BLaER1 treated with 17β-estradiol and CSF1 and Interleukin-3, amounts not matched to agents 10 nM and 100 nM (cell line): ENCODE measurements around the gene HOMER2.
A peak's percentile ranks its signal among the peaks of the same experiment; 100 is the strongest.

Experiments used
- H3K27ac ChIP-seq, 11 experiments: shearing (Covaris generic); formaldehyde crosslinking; 2 replicates each; pipeline ENCODE4 v1.8.1; 2022
- H3K27me3 ChIP-seq, 11 experiments: shearing (Covaris generic); formaldehyde crosslinking; 2 replicates each; pipeline ENCODE4 v1.8.1; 2022
- H3K36me3 ChIP-seq, 11 experiments: shearing (Covaris generic); formaldehyde crosslinking; 2 replicates each; pipeline ENCODE4 v1.8.1; 2022
- H3K4me1 ChIP-seq, 10 experiments: shearing (Covaris generic); formaldehyde crosslinking; 2 replicates each; pipeline ENCODE4 v1.8.1; 2022
- H3K4me2 ChIP-seq, 11 experiments: shearing (Covaris generic); formaldehyde crosslinking; 2 replicates each; pipeline ENCODE4 v1.8.1; 2022
- H3K4me3 ChIP-seq, 10 experiments: shearing (Covaris generic); formaldehyde crosslinking; 2 replicates each; pipeline ENCODE4 v1.8.1; 2022
- H3K9ac ChIP-seq, 11 experiments: shearing (Covaris generic); formaldehyde crosslinking; 2 replicates each; pipeline ENCODE4 v1.8.1; 2022
- H3K9me3 ChIP-seq, 11 experiments: shearing (Covaris generic); formaldehyde crosslinking; replicated peaks in 1 of 11; 2 replicates each; pipeline ENCODE4 v1.8.1; 2022
- H4K20me1 ChIP-seq, 11 experiments: shearing (Covaris generic); formaldehyde crosslinking; 2 replicates each; pipeline ENCODE4 v1.8.1; 2022
- Cebpa-rat ChIP-seq, 11 experiments: shearing (Covaris generic); IDR thresholded peaks; 2 replicates each; pipeline ENCODE4 v1.8.1; 2022

The HOMER2 gene

GRCh38 chr15:82951472-82952157, 905 bp downstream of the HOMER2 start:
- peaks cover 24 to 35% (median 29%) of the 10 kb centered on the region in 10 experiments for H3K4me1 ChIP-seq
- no peak for TF ChIP-seq Cebpa-rat (IDR thresholded peaks at IDR 0.05)
- H3K4me2 ChIP-seq = peak overlapping the region; percentile 93 to 100 (median 99)
- no peaks in the 10 kb centered on the region for H3K36me3 ChIP-seq
- peak overlapping the region in 9 of 11 experiments; percentile 13 to 80 (median 72); a peak in 15 of 22 replicates for H3K27ac ChIP-seq
- H3K9me3 ChIP-seq = no peaks in the 10 kb centered on the region
- peak overlapping the region; percentile 67 to 78 (median 68) for H3K4me3 ChIP-seq
- peak overlapping the region; percentile 67 to 86 (median 76); a peak in 20 of 22 replicates for H3K9ac ChIP-seq
- peaks cover 47 to 60% (median 54%) of the 10 kb centered on the region in 11 experiments for H3K27me3 ChIP-seq
- H4K20me1 ChIP-seq = peaks cover 0 to 20% (median 10%) of the 10 kb centered on the region in 11 experiments; a peak in 8 of 22 replicates

GRCh38 chr15:82950746-82951370, 1.7 kb downstream of the HOMER2 start:
- peaks cover 0 to 20% (median 10%) of the 10 kb centered on the region in 11 experiments; a peak in 8 of 22 replicates for H4K20me1 ChIP-seq
- no peaks in the 10 kb centered on the region for H3K36me3 ChIP-seq
- peaks cover 24 to 40% (median 33%) of the 10 kb centered on the region in 10 experiments for H3K4me1 ChIP-seq
- peak overlapping the region in 6 of 10 experiments; percentile 3 to 75 (median 38); a peak in 5 of 20 replicates for H3K4me3 ChIP-seq
- peak overlapping the region in 8 of 11 experiments; percentile 7 to 80 (median 46); a peak in 11 of 22 replicates for H3K27ac ChIP-seq
- H3K9ac ChIP-seq = peak overlapping the region in 7 of 11 experiments; percentile 3 to 86 (median 54); a peak in 11 of 22 replicates
- peaks cover 47 to 60% (median 54%) of the 10 kb centered on the region in 11 experiments for H3K27me3 ChIP-seq
- peak overlapping the region; percentile 93 to 100 (median 99) for H3K4me2 ChIP-seq
- no peak for TF ChIP-seq Cebpa-rat (IDR thresholded peaks at IDR 0.05)
- no peaks in the 10 kb centered on the region for H3K9me3 ChIP-seq

- H3K27ac ChIP-seq = peak overlapping the region in 6 of 11 experiments; percentile 7 to 80 (median 46); a peak in 6 of 22 replicates
- no peaks in the 10 kb centered on the region for H3K9me3 ChIP-seq
- H3K4me1 ChIP-seq = peaks cover 30 to 46% (median 39%) of the 10 kb centered on the region in 10 experiments
- TF ChIP-seq Cebpa-rat (IDR thresholded peaks at IDR 0.05) = no peak
- H3K9ac ChIP-seq = peak overlapping the region in 4 of 11 experiments; percentile 3 to 59 (median 29); a peak in 5 of 22 replicates
- H3K4me2 ChIP-seq = peak overlapping the region; percentile 93 to 100 (median 99)
- H3K4me3 ChIP-seq = peak overlapping the region in 1 of 10 experiments; percentile 75; a peak in 1 of 20 replicates
- peaks cover 0 to 20% (median 10%) of the 10 kb centered on the region in 11 experiments; a peak in 8 of 22 replicates for H4K20me1 ChIP-seq
- H3K27me3 ChIP-seq = peaks cover 47 to 60% (median 54%) of the 10 kb centered on the region in 11 experiments
- H3K36me3 ChIP-seq = no peaks in the 10 kb centered on the region
Observed at GRCh38 chr15:82950295-82950694, 2.2 kb downstream of the HOMER2 start.

- no peak for TF ChIP-seq Cebpa-rat (IDR thresholded peaks at IDR 0.05)
- H3K4me3 ChIP-seq = no peak overlapping the region
- H3K36me3 ChIP-seq = no peaks in the 10 kb centered on the region
- H3K4me1 ChIP-seq = peaks cover 34 to 52% (median 47%) of the 10 kb centered on the region in 10 experiments
- H3K9ac ChIP-seq = 0 out of 22 replicates have a peak overlapping the region, but pooled peaks of 2 of the 11 experiments have one; percentile 36 to 38
- peaks cover 0 to 9% (median 3%) of the 10 kb centered on the region in 11 experiments; a peak in 8 of 22 replicates for H4K20me1 ChIP-seq
- H3K27me3 ChIP-seq = peaks cover 20 to 29% (median 25%) of the 10 kb centered on the region in 11 experiments
- H3K4me2 ChIP-seq = peak overlapping the region in 10 of 11 experiments; percentile 33 to 77 (median 64); a peak in 18 of 22 replicates
- H3K27ac ChIP-seq = peak overlapping the region in 10 of 11 experiments; percentile 48 to 88 (median 82); a peak in 19 of 22 replicates
- H3K9me3 ChIP-seq = no peaks in the 10 kb centered on the region
Observed at GRCh38 chr15:82946155-82946701, 6.3 kb downstream of the HOMER2 start.

- Histone ChIP-seq H3K27me3 (peaks cover 11 to 20% (median 16%) of the 10 kb centered on the region in 11 experiments; a peak in 21 of 22 replicates), H3K27ac (peak overlapping the region in 10 of 11 experiments; percentile 48 to 88 (median 82); a peak in 19 of 22 replicates), H4K20me1 (0 out of 22 replicates have a peak, but pooled peaks cover 0 to 5% (median 0%) of the 10 kb centered on the region in 11 experiments), H3K9ac (peak overlapping the region in 7 of 11 experiments; percentile 29 to 63 (median 52); a peak in 11 of 22 replicates), H3K36me3 (no peaks in the 10 kb centered on the region), H3K4me1 (peaks cover 25 to 43% (median 38%) of the 10 kb centered on the region in 10 experiments), H3K4me2 (peak overlapping the region; percentile 33 to 77 (median 63); a peak in 21 of 22 replicates), H3K4me3 (no peak overlapping the region), H3K9me3 (no peaks in the 10 kb centered on the region)
- TF ChIP-seq Cebpa-rat (IDR thresholded peaks at IDR 0.05) = no peak
Observed at GRCh38 chr15:82945326-82945725, 7.2 kb downstream of the HOMER2 start.

GRCh38 chr15:82944821-82945220, 7.7 kb downstream of the HOMER2 start:
- 0 out of 22 replicates have a peak, but pooled peaks cover 0 to under 1% (median 0%) of the 10 kb centered on the region in 11 experiments for H4K20me1 ChIP-seq
- no peaks in the 10 kb centered on the region for H3K36me3 ChIP-seq
- no peak overlapping the region; a peak in 1 of 20 replicates for H3K4me3 ChIP-seq
- peaks cover 6 to 15% (median 11%) of the 10 kb centered on the region in 11 experiments; a peak in 21 of 22 replicates for H3K27me3 ChIP-seq
- peak overlapping the region in 9 of 11 experiments; percentile 29 to 73 (median 60); a peak in 15 of 22 replicates for H3K9ac ChIP-seq
- H3K27ac ChIP-seq = peak overlapping the region in 9 of 11 experiments; percentile 74 to 88 (median 84); a peak in 18 of 22 replicates
- peaks cover 20 to 38% (median 33%) of the 10 kb centered on the region in 10 experiments for H3K4me1 ChIP-seq
- no peaks in the 10 kb centered on the region for H3K9me3 ChIP-seq
- peak overlapping the region; percentile 7 to 77 (median 70); a peak in 21 of 22 replicates for H3K4me2 ChIP-seq
- peak in 9 of 11 experiments; percentile 29 to 94 (median 75); a peak in 17 of 22 replicates for TF ChIP-seq Cebpa-rat (IDR thresholded peaks at IDR 0.05)

GRCh38 chr15:82944056-82944455, 8.5 kb downstream of the HOMER2 start:
- peak overlapping the region in 9 of 11 experiments; percentile 29 to 73 (median 60); a peak in 15 of 22 replicates for H3K9ac ChIP-seq
- peaks cover 0 to 8% (median 4%) of the 10 kb centered on the region in 11 experiments; a peak in 12 of 22 replicates for H3K27me3 ChIP-seq

GRCh38 chr15:82943176-82943575, 9.3 kb downstream of the HOMER2 start:
- Histone ChIP-seq H3K9me3 (no peaks in the 10 kb centered on the region), H3K36me3 (no peaks in the 10 kb centered on the region), H3K27ac (peak overlapping the region in 9 of 11 experiments; percentile 17 to 88 (median 84); a peak in 16 of 22 replicates), H3K4me2 (peak overlapping the region in 7 of 11 experiments; percentile 60 to 77 (median 70); a peak in 11 of 22 replicates), H3K4me3 (no peak overlapping the region), H4K20me1 (no peaks in the 10 kb centered on the region), H3K4me1 (peaks cover 20 to 37% (median 31%) of the 10 kb centered on the region in 10 experiments), H3K9ac (no peak overlapping the region), H3K27me3 (no peaks in the 10 kb centered on the region; a peak in 1 of 22 replicates)
- no peak for TF ChIP-seq Cebpa-rat (IDR thresholded peaks at IDR 0.05)

More at GRCh38 chr15:82944056-82944455, 8.5 kb downstream of the HOMER2 start:
- Histone ChIP-seq H3K9me3 (no peaks in the 10 kb centered on the region), H3K36me3 (no peaks in the 10 kb centered on the region), H3K4me1 (peaks cover 20 to 37% (median 31%) of the 10 kb centered on the region in 10 experiments), H3K4me3 (no peak overlapping the region), H4K20me1 (no peaks in the 10 kb centered on the region), H3K27ac (peak overlapping the region in 9 of 11 experiments; percentile 74 to 88 (median 84); a peak in 18 of 22 replicates), H3K4me2 (peak overlapping the region; percentile 7 to 77 (median 70); a peak in 21 of 22 replicates)
- TF ChIP-seq Cebpa-rat (IDR thresholded peaks at IDR 0.05) = no peak
